Gastroesophageal sphincter (tissue), 4 donors: Measurements from ENCODE around the gene NFIA. TPM values are rescaled to one million over a fixed set of nuclear protein-coding genes. Genes with fewer than 3 reads are reported as not detected.

Source experiments
- ATAC-seq: fragments of 150-250 bp; one replicate; pipeline ENCODE4 v1.9.1; 2016; ENCODE audit warnings: mild to moderate bottlenecking, moderate library complexity
- H3K27ac ChIP-seq, 4 donors: fragments of 200-600 bp; sonication (generic) in 3 of 4; 1 replicate in 3 of 4; 2 replicates in 1 of 4; pipeline ENCODE4 v1.5.1; 2016 to 2019
- H3K27me3 ChIP-seq: fragments of 200-600 bp; sonication (generic); one replicate; pipeline ENCODE4 v1.5.1; 2019
- H3K36me3 ChIP-seq, 2 donors: fragments of 200-600 bp; sonication (generic); one replicate each; pipeline ENCODE4 v1.5.1; 2019; ENCODE audit warnings: control low read depth in 1 of 2
- H3K4me1 ChIP-seq, 3 donors: fragments of 200-600 bp; sonication (generic); 1 replicate in 2 of 3; 2 replicates in 1 of 3; pipeline ENCODE4 v1.5.1; 2016 to 2019; ENCODE audit warnings: control low read depth in 2 of 3
- H3K4me3 ChIP-seq, 2 donors: fragments of 200-600 bp; sonication (generic); one replicate each; pipeline ENCODE4 v1.5.1; 2019; ENCODE audit warnings: mild to moderate bottlenecking in 1 of 2, moderate library complexity in 1 of 2
- H3K9me3 ChIP-seq, 3 donors: fragments of 200-600 bp; sonication (generic); one replicate each; pipeline ENCODE4 v1.5.1; 2017 to 2019; ENCODE audit warnings: control low read depth in 2 of 3
- EP300 ChIP-seq: sonication (generic); formaldehyde crosslinking; IDR thresholded peaks from one replicate; pipeline ENCODE4 v1.6.1; 2017; ENCODE audit warnings: antibody characterized with exemption, mild to moderate bottlenecking
- POLR2A ChIP-seq, 2 donors: fragments of 450-650 bp; IDR thresholded peaks; one replicate each; pipeline ENCODE4 v1.6.1; 2017; ENCODE audit warnings: antibody characterized with exemption in 2 of 2, mild to moderate bottlenecking in 2 of 2, moderate library complexity in 1 of 2
- POLR2AphosphoS5 ChIP-seq: sonication (generic); formaldehyde crosslinking; IDR thresholded peaks from one replicate; pipeline ENCODE4 v1.6.1; 2017; ENCODE audit warnings: antibody characterized with exemption
- WGBS, 2 donors: methylation state at CpG; one replicate each; pipeline ENCODE4 v1.1.5; 2018; ENCODE audit warnings: low coverage in 1 of 2; 5-methylcytosine and 5-hydroxymethylcytosine counted together
- total RNA-seq, 4 donors: library from RNA; depleted of rRNA; stranded (reverse); fragments of >200 nt; gene quantifications; one replicate each; pipeline ENCODE4 v1.1.0, GENCODE V29; 2016
- TF ChIP-seq, protein P1 (sequence below), 4 experiments: fragments of 200-600 bp in 2 of 4; fragments of 450-650 bp in 2 of 4; sonication (generic) in 1 of 4; IDR thresholded peaks; one replicate each; pipeline ENCODE4 v1.5.1; 2017 to 2019; ENCODE audit warnings: antibody characterized with exemption in 4 of 4, mild to moderate bottlenecking in 2 of 4, moderate library complexity in 2 of 4

NFIA gene
- total RNA-seq, 4 donors from 2014 or later, result 123 to 205 (median 149) TPM

- peaks cover 17 to 88% (median 34%) of the 10 kb centered on the region in 3 donors for H3K4me1 ChIP-seq
These were observed 40.0 kb downstream of the NFIA start for GRCh38 chr1:61122389-61122788.

GRCh38 chr1:61123326-61123725 lies 41.0 kb downstream of the NFIA start:
- H3K27me3 ChIP-seq, result no peaks in the 10 kb centered on the region
- WGBS, 2 donors, result 57 to 76% methylated on average over 2 of the region's 2 CpGs
- no peak for ATAC-seq
- no peak overlapping the region for H3K4me3 ChIP-seq
- no peak for TF ChIP-seq POLR2A (IDR thresholded peaks at IDR 0.05)
- H3K27ac ChIP-seq, result no peak overlapping the region
- H3K36me3 ChIP-seq, result no peaks in the 10 kb centered on the region
- peaks cover 17 to 79% (median 33%) of the 10 kb centered on the region in 3 donors for H3K4me1 ChIP-seq
- no peaks in the 10 kb centered on the region for H3K9me3 ChIP-seq

More at GRCh38 chr1:61122389-61122788, 40.0 kb downstream of the NFIA start:
- WGBS, 2 donors, result 88 to 91% methylated on average over 2 of the region's 2 CpGs
- Histone ChIP-seq H3K36me3 (no peaks in the 10 kb centered on the region), H3K27me3 (no peaks in the 10 kb centered on the region), H3K4me3 (no peak overlapping the region), H3K9me3 (no peaks in the 10 kb centered on the region), H3K27ac (peak overlapping the region in 1 of 4 donors; percentile 70)
- ATAC-seq, result no peak
- no peak for TF ChIP-seq POLR2A (IDR thresholded peaks at IDR 0.05)
- TF ChIP-seq POLR2AphosphoS5, result no peak
- TF ChIP-seq, protein P1, sequence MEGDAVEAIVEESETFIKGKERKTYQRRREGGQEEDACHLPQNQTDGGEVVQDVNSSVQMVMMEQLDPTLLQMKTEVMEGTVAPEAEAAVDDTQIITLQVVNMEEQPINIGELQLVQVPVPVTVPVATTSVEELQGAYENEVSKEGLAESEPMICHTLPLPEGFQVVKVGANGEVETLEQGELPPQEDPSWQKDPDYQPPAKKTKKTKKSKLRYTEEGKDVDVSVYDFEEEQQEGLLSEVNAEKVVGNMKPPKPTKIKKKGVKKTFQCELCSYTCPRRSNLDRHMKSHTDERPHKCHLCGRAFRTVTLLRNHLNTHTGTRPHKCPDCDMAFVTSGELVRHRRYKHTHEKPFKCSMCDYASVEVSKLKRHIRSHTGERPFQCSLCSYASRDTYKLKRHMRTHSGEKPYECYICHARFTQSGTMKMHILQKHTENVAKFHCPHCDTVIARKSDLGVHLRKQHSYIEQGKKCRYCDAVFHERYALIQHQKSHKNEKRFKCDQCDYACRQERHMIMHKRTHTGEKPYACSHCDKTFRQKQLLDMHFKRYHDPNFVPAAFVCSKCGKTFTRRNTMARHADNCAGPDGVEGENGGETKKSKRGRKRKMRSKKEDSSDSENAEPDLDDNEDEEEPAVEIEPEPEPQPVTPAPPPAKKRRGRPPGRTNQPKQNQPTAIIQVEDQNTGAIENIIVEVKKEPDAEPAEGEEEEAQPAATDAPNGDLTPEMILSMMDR (IDR thresholded peaks at IDR 0.05), result no peak
- TF ChIP-seq EP300, result no peak

DNA sequence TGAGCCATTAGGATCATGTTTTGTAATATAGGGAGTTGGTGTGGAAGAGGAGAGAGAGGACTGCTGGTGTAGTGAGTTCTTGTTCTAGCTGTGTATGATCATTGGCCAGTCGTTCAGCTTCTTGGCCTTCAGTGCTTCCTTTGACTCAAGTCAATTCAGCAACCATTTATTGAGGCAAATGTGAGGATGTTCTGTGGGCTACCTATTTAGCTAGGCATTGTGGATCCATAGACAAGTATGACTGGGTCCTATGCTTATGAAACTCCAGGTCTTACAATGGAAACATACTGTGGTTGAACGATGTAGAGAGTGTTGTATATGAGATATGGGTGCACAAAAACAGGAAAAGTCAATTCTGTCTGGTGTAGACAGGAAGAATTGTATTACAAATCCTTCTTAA lies 41.7 kb downstream of the NFIA start:
- Histone ChIP-seq H3K27ac (peak overlapping the region in 2 of 4 donors; percentile 16 to 47), H3K36me3 (no peaks in the 10 kb centered on the region), H3K9me3 (no peaks in the 10 kb centered on the region), H3K27me3 (no peaks in the 10 kb centered on the region), H3K4me3 (no peak overlapping the region), H3K4me1 (peaks cover 13 to 71% (median 25%) of the 10 kb centered on the region in 3 donors)
- ATAC-seq, result no peak
- TF ChIP-seq EP300 (no peak), POLR2A (IDR thresholded peaks at IDR 0.05) (no peak), POLR2AphosphoS5 (no peak)
- TF ChIP-seq, protein P1 (IDR thresholded peaks at IDR 0.05), result no peak
- 55% methylated on average over 2 of the region's 2 CpGs; no CpG with 5 or more reads in 1 of the 2 donors for WGBS, 2 donors

GRCh38 chr1:61124696-61125095 lies 42.3 kb downstream of the NFIA start:
- Histone ChIP-seq H3K36me3 (no peaks in the 10 kb centered on the region), H3K4me3 (no peak overlapping the region), H3K4me1 (peaks cover 11 to 65% (median 24%) of the 10 kb centered on the region in 3 donors), H3K9me3 (no peaks in the 10 kb centered on the region), H3K27ac (peak overlapping the region in 2 of 4 donors; percentile 41 to 47), H3K27me3 (no peaks in the 10 kb centered on the region)
- 37 to 79% methylated on average over 2 to 3 of the region's 3 CpGs for WGBS, 2 donors
- TF ChIP-seq, protein P1 (IDR thresholded peaks at IDR 0.05), result no peak
- TF ChIP-seq POLR2AphosphoS5 (no peak), EP300 (no peak)
- peak; percentile 44 for ATAC-seq

DNA sequence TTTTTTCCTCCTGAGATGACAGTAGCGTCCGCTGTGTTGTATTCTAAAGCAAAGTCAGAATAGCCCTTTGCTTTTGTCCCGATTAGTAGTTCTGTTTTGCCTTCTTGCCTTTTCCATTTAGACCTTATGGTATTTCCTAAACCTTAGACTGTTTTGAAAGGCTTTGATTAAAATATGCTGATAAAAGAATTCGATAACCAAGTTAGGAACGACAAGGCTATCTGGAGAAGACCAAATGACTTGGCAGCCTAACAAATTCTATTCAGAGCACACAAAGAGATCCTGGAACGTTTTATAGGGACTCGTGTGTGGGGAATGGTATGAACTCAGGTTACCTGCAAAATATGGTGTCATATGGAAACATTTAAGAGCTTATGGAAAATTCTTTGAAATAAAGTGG lies 42.9 kb downstream of the NFIA start:
- 31 to 32% methylated on average over 7 of the region's 7 CpGs for WGBS, 2 donors
- Histone ChIP-seq H3K36me3 (no peaks in the 10 kb centered on the region), H3K27ac (peak overlapping the region in 2 of 4 donors; percentile 41 to 47), H3K4me3 (no peak overlapping the region), H3K4me1 (peaks cover 9 to 60% (median 24%) of the 10 kb centered on the region in 3 donors), H3K9me3 (no peaks in the 10 kb centered on the region), H3K27me3 (no peaks in the 10 kb centered on the region)
- TF ChIP-seq POLR2AphosphoS5 (no peak), POLR2A (IDR thresholded peaks at IDR 0.05) (no peak), EP300 (no peak)
- TF ChIP-seq, protein P1 (IDR thresholded peaks at IDR 0.05), result no peak
- ATAC-seq, result no peak
